NCI-H2196 treated with DMSO at 0.1 percent for 48 hours (cell line): ENCODE measurements around the gene ANKRD17.
A peak's percentile ranks its signal among the peaks of the same experiment; 100 is the strongest.
"Not testable (repeated sequence)": the region's sequence is repeated elsewhere in the genome, so short reads cannot be mapped to it uniquely, and the experiment has no call there.

Experiments
- DNase-seq: peaks from one replicate; lab custom pipeline; 2025; ENCODE audit not compliant: unreplicated experiment; lab: John Stamatoyannopoulos, UW

The ANKRD17 gene

DNA sequence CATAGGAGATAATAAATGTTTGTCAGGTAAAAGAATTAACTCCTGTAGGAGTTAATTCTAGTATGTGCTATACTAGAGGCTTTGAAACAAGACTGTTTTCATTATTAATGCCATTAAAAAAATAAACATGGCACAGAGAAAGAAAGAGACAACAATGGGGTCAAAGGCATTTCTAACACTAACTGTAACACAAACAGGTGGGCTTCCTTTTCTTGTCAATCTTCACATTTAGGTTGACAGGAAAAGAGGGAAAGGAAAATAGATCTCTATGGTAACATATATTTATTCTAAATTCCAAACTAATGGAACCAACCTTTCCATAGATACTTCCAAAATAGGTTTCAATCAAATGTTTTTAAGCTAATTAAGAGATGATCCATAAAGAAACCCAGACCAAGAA, 9.8 kb downstream of the ANKRD17 start:
- no peak for DNase-seq

DNA sequence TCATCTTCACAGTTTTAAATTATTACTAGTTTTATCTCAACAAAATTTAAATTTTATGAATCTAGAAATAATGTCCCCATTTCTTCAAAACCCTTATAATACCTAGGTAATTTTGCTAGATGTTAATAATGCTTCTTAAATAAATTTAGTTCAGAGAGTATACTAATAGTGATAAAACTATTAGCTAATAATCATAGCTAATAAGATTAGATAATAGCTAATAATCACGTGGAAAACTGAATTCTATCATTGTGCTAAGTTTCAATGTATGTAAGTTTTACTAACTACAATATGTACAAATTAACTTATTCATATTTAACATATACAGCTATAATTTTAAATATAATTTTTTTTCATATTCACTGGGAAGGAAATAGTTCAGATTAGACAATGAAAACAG, 10.2 kb downstream of the ANKRD17 start:
- no peak for DNase-seq

GRCh38 chr4:73247100-73247499, 11.5 kb downstream of the ANKRD17 start:
- DNase-seq = no peak

- DNase-seq = no peak
Measured at GRCh38 chr4:73245955-73246354, 12.6 kb downstream of the ANKRD17 start.

DNA sequence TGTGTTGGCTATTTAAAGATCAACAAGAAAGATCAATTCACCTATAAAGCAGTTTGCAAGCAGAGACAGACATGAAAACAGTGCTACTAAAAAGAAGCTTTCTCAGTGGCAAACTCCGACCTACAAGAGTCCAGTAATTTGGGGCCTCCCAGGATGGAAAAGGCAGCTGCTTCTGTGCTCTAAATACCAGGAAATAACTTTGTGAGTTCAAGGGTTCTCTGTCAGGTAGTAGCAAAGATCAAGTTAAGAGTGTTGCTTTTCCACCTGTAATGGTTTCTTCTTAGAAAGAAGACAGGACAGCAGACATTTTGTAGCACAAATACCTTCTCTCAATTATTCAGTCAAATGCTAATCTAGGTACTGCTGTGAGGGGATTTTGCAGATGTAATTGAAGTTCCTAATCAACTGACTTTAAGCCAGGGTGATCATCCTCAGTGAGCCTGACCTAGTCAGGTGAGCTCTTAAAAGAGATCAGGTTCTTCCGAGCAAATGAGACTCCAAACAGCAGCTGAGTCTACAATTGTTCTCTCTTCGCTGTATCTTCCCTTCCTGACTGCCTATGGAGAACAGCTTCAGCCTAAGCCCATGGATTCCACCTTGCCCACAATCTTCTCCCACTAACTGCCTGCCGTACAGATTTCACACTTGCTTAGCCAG, 13.5 kb downstream of the ANKRD17 start:
- DNase-seq = no peak

DNA sequence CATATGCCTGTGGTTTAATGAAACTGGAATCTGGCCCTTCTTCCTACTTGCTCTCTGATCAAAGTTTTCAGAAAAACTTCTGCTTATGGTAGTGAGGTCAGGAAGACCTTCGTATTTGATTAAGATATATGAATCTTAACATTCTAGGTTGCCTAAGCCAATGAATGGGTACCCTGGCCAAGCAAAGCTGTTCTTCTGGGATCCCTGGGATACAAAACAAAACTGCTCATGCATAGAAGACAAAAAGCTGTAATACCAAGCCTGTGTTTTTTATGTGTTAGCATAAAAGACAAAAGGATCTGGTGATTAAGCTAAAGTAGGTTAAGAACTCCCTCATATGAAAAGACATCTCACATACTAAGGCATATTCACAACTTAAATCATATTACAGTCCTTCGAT, 21.6 kb downstream of the ANKRD17 start:
- no peak for DNase-seq

GRCh38 chr4:73236151-73236550, 22.4 kb downstream of the ANKRD17 start:
- no peak for DNase-seq

- DNase-seq = no peak
Measured at GRCh38 chr4:73234712-73235111, 23.9 kb downstream of the ANKRD17 start.

DNA sequence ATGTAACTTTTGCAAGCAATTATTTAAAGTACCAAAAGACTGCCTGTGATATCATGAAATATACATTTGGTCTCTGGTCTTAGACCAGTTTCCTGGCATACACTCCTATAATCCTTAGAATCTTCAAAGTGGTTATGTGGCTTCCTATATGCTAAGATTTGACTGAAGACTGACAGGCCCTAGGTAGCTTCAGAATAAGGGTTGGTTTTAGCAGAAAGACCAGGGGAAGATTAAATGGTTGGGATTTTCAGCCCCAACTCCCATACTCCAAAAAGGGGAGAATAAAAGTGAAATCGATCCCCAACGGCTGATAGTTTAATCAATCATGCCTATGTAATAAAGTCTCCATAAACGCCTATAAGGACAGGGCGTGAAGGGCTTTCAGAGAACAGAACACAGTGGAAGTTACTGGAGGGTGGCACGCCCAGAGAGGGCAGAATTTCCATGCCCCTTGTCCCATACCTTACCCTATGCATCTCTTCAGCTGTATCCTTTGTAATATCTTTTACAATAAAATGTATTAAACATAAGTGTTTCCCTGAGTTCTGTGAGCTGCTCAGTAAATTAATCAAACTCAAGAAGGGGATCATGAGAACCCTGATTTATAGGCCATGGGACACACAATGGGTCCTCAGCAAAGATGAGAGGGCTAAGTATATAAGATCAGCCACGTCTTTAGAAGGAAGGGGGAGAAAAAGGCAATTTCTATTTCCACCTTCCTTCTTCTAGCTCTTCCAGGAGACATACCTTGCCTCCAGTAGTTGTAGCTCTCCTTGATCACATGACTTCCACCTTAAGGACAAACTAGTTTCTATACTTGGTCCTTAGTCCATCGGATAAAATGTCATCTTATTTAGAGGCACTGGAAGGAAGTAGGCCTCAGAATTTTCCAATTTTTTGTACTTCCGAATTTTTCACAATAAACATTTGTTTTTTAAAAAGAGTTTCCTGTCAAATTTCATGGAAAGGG, 26.8 kb downstream of the ANKRD17 start:
- no peak for DNase-seq

DNA sequence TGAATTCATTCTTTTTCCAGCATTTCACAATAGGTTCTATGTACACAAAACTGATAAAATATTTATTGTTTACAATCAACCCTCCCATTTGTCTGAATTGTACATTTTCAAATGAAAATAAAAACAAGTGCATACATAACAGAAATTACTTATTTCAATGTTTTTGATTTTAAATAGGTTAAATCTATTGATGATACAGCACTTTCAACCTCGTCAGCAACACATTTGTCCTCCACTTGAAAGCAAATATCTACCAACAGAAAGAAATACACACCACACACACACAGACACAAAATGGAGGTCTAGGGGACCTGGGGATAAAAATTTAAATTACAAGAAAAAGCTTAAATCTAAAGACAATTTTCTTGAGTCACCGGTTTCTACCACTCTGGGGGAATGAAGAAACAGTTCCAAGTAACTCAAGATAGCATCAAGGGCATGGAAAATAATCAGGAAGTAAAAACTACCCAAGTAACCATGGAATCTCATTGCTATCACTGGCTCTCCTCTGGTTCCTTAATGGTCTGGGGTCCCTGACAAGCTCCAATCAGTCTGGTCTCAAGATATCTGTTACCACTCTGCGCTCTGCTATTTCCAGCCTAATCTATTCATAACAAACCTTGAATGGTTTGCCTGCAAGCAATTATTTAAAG, 27.6 kb downstream of the ANKRD17 start:
- no peak for DNase-seq

DNA sequence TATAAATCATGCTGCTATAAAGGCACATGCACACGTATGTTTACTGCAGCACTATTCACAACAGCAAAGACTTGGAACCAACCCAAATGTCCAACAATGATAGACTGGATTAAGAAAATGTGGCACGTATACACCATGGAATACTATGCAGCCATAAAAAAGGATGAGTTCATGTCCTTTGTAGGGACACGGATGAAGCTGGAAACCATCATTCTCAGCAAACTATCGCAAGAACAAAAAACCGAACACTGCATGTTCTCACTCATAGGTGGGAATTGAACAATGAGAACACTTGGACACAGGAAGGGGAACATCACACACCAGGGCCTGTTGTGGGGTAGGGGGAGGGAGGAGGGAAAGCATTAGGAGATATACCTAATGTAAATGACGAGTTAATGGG, 29.8 kb downstream of the ANKRD17 start:
- not testable (repeated sequence) for DNase-seq

GRCh38 chr4:73224886-73225285, 33.7 kb downstream of the ANKRD17 start:
- DNase-seq = no peak

GRCh38 chr4:73223258-73223650, 35.3 kb downstream of the ANKRD17 start:
- DNase-seq = peak; percentile 20

GRCh38 chr4:73222466-73223257, 35.9 kb downstream of the ANKRD17 start:
- DNase-seq = peak; percentile 68

GRCh38 chr4:73221734-73222133, 36.9 kb downstream of the ANKRD17 start:
- DNase-seq = no peak

- DNase-seq = no peak
Measured at GRCh38 chr4:73220815-73221214, 37.8 kb downstream of the ANKRD17 start.

- no peak for DNase-seq
Measured at GRCh38 chr4:73213916-73214653, 44.5 kb downstream of the ANKRD17 start.

DNA sequence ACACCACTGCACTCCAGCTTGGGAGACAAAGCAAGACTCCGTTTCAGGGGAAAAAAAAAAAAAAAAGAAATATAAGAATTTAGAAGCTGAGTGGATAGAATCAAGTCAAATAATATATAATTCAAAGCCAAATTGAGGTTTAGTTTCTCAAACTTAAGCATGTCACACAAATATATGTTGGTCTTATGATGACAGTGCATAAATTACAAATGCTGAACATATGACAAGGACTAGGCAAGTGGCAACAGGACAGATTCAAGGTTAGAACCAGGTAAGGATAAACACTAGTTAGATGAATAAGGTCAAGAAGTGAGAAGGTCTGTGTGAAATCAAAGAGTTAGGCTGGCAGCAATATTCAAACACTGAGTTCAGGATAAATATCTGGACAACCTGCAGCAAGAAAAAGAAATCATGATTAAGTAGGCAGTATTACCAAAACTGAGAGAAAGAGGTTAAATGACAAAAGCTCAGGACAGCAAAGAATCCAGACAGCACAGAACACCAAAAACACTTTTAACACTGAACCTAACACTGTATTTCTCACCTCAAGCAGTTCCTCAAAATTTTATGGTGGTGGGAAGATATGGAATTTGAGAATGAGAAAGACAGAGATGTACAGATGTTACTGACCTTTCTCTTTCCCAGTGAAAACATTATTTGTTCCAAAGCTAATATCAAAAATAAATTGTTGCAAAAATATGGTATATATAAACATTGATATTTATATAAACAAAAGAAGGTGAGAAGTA, 45.4 kb downstream of the ANKRD17 start:
- DNase-seq = no peak

- DNase-seq = no peak
Measured at GRCh38 chr4:73211968-73212367, 46.6 kb downstream of the ANKRD17 start.

DNA sequence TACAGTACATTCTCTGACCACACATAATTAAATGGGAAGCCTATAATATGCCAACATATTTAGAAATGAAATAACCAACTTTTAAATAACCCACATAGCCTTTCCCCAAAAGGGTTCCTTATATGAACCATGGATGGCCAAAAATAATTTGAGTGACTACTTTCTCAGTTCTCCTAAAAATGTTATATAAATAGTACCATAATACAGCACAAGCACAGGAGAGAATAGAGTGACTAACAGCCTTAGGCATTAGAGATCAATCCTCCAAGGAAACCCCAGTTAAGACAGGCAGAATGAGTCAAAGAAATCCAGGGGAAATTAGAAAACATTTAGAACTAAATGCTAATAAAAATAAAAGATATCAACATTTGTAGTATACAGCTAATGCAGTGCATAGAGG, 50.2 kb downstream of the ANKRD17 start:
- DNase-seq = no peak
